Measurements from ENCODE around the gene ETV1.

The ETV1 gene

GRCh38 chr7:13988065-13988464, 1.4 kb downstream of the ETV1 start:
- no peaks in the 10 kb centered on the region for H3K79me2 ChIP-seq (ENCODE audit: low read length)
- H3K27ac ChIP-seq (ENCODE audit: low read length) = no peak overlapping the region
- TF ChIP-seq CTCF (IDR thresholded peaks at IDR 0.05; ENCODE audit: low read length) (no peak), EZH2phosphoT487 (IDR thresholded peaks at IDR 0.05; ENCODE audit: low read length) (no peak), EZH2 (optimal IDR thresholded peaks at IDR 0.05; ENCODE audit: low read depth, low read length) (no peak)
- 0 out of 2 replicates have a peak, but pooled peaks cover 4% of the 10 kb centered on the region for H3K27me3 ChIP-seq (replicated peaks; ENCODE audit: insufficient read depth, low read length)
- no peaks in the 10 kb centered on the region for H4K20me1 ChIP-seq (ENCODE audit: insufficient read depth, low read length)
- no peak overlapping the region for H3K9ac ChIP-seq (ENCODE audit: low read length)
- DNase-seq = no peak
- no peaks in the 10 kb centered on the region for H3K4me1 ChIP-seq (ENCODE audit: low read length)
- no peak overlapping the region for H2AFZ ChIP-seq (ENCODE audit: low read length)
- no peaks in the 10 kb centered on the region for H3K36me3 ChIP-seq (replicated peaks; ENCODE audit: insufficient read depth, low read length)
- H3K9me3 ChIP-seq (replicated peaks; ENCODE audit: insufficient read depth, low read length) = no peaks in the 10 kb centered on the region
- H3K4me3 ChIP-seq (ENCODE audit: low read length) = no peak overlapping the region
- no peaks in the 10 kb centered on the region for H3K9me2 ChIP-seq (replicated peaks; ENCODE audit: insufficient read depth, low read length)
- peaks cover 12% of the 10 kb centered on the region for H3F3A ChIP-seq (ENCODE audit: insufficient read depth, low read length)
- no peak overlapping the region for H3K4me2 ChIP-seq (ENCODE audit: low read depth, low read length)

GRCh38 chr7:13987395-13987794, 2.1 kb downstream of the ETV1 start:
- H3K4me2 ChIP-seq (ENCODE audit: low read depth, low read length) = no peak overlapping the region
- DNase-seq = no peak
- no peak overlapping the region for H3K4me3 ChIP-seq (ENCODE audit: low read length)

GRCh38 chr7:13986208-13986607, 3.3 kb downstream of the ETV1 start:
- TF ChIP-seq EZH2 (optimal IDR thresholded peaks at IDR 0.05; ENCODE audit: low read depth, low read length) = no peak
- TF ChIP-seq EZH2phosphoT487 (IDR thresholded peaks at IDR 0.05; ENCODE audit: low read length) = no peak
- no peak for TF ChIP-seq CTCF (IDR thresholded peaks at IDR 0.05; ENCODE audit: low read length)
- Histone ChIP-seq H3K4me2 (ENCODE audit: low read depth, low read length) (no peak overlapping the region), H3K9me2 (replicated peaks; ENCODE audit: insufficient read depth, low read length) (no peaks in the 10 kb centered on the region), H3K27me3 (replicated peaks; ENCODE audit: insufficient read depth, low read length) (no peaks in the 10 kb centered on the region), H4K20me1 (ENCODE audit: insufficient read depth, low read length) (no peaks in the 10 kb centered on the region), H3K9ac (ENCODE audit: low read length) (no peak overlapping the region), H3K9me3 (replicated peaks; ENCODE audit: insufficient read depth, low read length) (no peaks in the 10 kb centered on the region), H3K36me3 (replicated peaks; ENCODE audit: insufficient read depth, low read length) (no peaks in the 10 kb centered on the region), H2AFZ (ENCODE audit: low read length) (no peak overlapping the region), H3K4me3 (ENCODE audit: low read length) (no peak overlapping the region), H3F3A (ENCODE audit: insufficient read depth, low read length) (peaks cover 12% of the 10 kb centered on the region), H3K27ac (ENCODE audit: low read length) (no peak overlapping the region), H3K4me1 (ENCODE audit: low read length) (no peaks in the 10 kb centered on the region), H3K79me2 (ENCODE audit: low read length) (no peaks in the 10 kb centered on the region)
- DNase-seq = no peak

More at GRCh38 chr7:13987395-13987794, 2.1 kb downstream of the ETV1 start:
- Histone ChIP-seq H3K9ac (ENCODE audit: low read length) (no peak overlapping the region), H3K27ac (ENCODE audit: low read length) (no peak overlapping the region), H3K27me3 (replicated peaks; ENCODE audit: insufficient read depth, low read length) (0 out of 2 replicates have a peak, but pooled peaks cover 1% of the 10 kb centered on the region), H2AFZ (ENCODE audit: low read length) (no peak overlapping the region), H3K9me2 (replicated peaks; ENCODE audit: insufficient read depth, low read length) (no peaks in the 10 kb centered on the region), H4K20me1 (ENCODE audit: insufficient read depth, low read length) (no peaks in the 10 kb centered on the region), H3K9me3 (replicated peaks; ENCODE audit: insufficient read depth, low read length) (no peaks in the 10 kb centered on the region), H3K4me1 (ENCODE audit: low read length) (no peaks in the 10 kb centered on the region), H3K36me3 (replicated peaks; ENCODE audit: insufficient read depth, low read length) (no peaks in the 10 kb centered on the region), H3F3A (ENCODE audit: insufficient read depth, low read length) (peaks cover 12% of the 10 kb centered on the region), H3K79me2 (ENCODE audit: low read length) (no peaks in the 10 kb centered on the region)
- no peak for TF ChIP-seq EZH2 (optimal IDR thresholded peaks at IDR 0.05; ENCODE audit: low read depth, low read length)
- no peak for TF ChIP-seq EZH2phosphoT487 (IDR thresholded peaks at IDR 0.05; ENCODE audit: low read length)

GRCh38 chr7:13984831-13985685, 4.4 kb downstream of the ETV1 start:
- Histone ChIP-seq H3K4me3 (ENCODE audit: low read length) (no peak overlapping the region), H3K9ac (ENCODE audit: low read length) (no peak overlapping the region)

More at GRCh38 chr7:13984831-13985685, 4.4 kb downstream of the ETV1 start:
- H2AFZ ChIP-seq (ENCODE audit: low read length) = no peak overlapping the region
- H3K27me3 ChIP-seq (replicated peaks; ENCODE audit: insufficient read depth, low read length) = no peaks in the 10 kb centered on the region
- no peak overlapping the region for H3K4me2 ChIP-seq (ENCODE audit: low read depth, low read length)
- no peaks in the 10 kb centered on the region for H3K79me2 ChIP-seq (ENCODE audit: low read length)
- no peaks in the 10 kb centered on the region for H3K4me1 ChIP-seq (ENCODE audit: low read length)
- no peak for TF ChIP-seq CTCF (IDR thresholded peaks at IDR 0.05; ENCODE audit: low read length)
- TF ChIP-seq EZH2phosphoT487 (IDR thresholded peaks at IDR 0.05; ENCODE audit: low read length) = no peak
- no peak for TF ChIP-seq EZH2 (optimal IDR thresholded peaks at IDR 0.05; ENCODE audit: low read depth, low read length)
- H3K9me2 ChIP-seq (replicated peaks; ENCODE audit: insufficient read depth, low read length) = no peaks in the 10 kb centered on the region
- 0 out of 2 replicates have a peak, but pooled peaks cover 2% of the 10 kb centered on the region for H3F3A ChIP-seq (ENCODE audit: insufficient read depth, low read length)
- DNase-seq = no peak
- no peaks in the 10 kb centered on the region for H3K36me3 ChIP-seq (replicated peaks; ENCODE audit: insufficient read depth, low read length)
- no peaks in the 10 kb centered on the region for H3K9me3 ChIP-seq (replicated peaks; ENCODE audit: insufficient read depth, low read length)
- H4K20me1 ChIP-seq (ENCODE audit: insufficient read depth, low read length) = no peaks in the 10 kb centered on the region
- no peak overlapping the region for H3K27ac ChIP-seq (ENCODE audit: low read length)

Measured in MM.1S (cell line).